ENCODE results near the gene ADGRE3. TPM values are rescaled to one million over a fixed set of nuclear protein-coding genes. Genes with fewer than 3 reads are reported as not detected.

The ADGRE3 gene
- total RNA-seq, 1 experiment from 2014 or later = not detected

DNA sequence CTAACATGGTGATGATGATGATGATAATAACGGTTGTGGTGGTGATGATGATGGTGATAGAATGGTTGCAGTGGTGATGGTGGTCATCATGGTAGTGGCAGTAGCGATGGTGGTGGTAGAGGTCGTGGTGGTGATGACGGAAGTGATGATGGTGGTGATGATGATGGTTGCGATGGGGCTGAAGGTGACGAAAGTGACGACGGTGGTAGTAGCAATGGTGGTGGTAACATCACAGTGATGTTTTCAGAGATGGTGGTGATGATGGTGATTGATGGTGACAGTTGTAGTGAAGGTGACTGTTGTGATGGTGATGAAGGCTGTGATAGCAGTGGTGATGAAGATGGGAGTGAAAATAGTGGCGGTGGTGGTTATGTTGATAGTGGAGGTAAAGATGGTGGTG lies 3.6 kb upstream of the ADGRE3 start:
- Mint-ChIP-seq H3K27me3 (ENCODE audit: low read depth) (peaks cover 16% of the 10 kb centered on the region), H3K9me3 (no peaks in the 10 kb centered on the region)
- CTCF ChIA-PET = no interaction called here

DNA sequence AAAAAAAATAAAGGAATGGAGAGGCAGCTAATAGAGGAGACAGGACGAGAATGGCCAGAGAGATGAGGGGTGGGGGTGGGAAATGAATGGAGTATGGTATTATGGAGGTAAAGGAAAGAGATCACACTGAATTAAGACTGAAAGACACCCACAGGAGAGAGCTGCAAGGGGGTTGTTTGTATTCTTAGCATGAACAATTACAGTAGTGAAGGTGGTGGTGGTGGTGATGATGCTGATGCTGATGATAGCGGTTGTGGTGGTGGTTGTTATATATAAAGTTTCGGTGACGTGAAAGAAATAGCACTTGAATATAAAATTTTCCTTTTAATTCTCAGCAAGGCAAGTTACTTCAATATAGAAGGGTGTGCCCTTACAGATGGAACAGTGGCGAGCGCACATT lies 2.8 kb upstream of the ADGRE3 start:
- H3K27me3 Mint-ChIP-seq (ENCODE audit: low read depth) = peaks cover 20% of the 10 kb centered on the region
- TF ChIP-seq RORB (CRISPR knock-in tag; IDR thresholded peaks at IDR 0.05) (no peak), TEAD4 (CRISPR knock-in tag; IDR thresholded peaks at IDR 0.05) (no peak), NFYB (CRISPR knock-in tag; conservative IDR thresholded peaks at IDR 0.05; ENCODE audit: low read depth) (no peak)
- TF ChIP-seq, protein P1, sequence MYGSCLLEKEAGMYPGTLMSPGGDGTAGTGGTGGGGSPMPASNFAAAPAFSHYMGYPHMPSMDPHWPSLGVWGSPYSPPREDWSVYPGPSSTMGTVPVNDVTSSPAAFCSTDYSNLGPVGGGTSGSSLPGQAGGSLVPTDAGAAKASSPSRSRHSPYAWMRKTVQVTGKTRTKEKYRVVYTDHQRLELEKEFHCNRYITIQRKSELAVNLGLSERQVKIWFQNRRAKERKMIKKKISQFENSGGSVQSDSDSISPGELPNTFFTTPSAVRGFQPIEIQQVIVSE (CRISPR knock-in tag; IDR thresholded peaks at IDR 0.05; ENCODE audit: borderline replicate concordance) = no peak
- TF ChIP-seq, protein P2, sequence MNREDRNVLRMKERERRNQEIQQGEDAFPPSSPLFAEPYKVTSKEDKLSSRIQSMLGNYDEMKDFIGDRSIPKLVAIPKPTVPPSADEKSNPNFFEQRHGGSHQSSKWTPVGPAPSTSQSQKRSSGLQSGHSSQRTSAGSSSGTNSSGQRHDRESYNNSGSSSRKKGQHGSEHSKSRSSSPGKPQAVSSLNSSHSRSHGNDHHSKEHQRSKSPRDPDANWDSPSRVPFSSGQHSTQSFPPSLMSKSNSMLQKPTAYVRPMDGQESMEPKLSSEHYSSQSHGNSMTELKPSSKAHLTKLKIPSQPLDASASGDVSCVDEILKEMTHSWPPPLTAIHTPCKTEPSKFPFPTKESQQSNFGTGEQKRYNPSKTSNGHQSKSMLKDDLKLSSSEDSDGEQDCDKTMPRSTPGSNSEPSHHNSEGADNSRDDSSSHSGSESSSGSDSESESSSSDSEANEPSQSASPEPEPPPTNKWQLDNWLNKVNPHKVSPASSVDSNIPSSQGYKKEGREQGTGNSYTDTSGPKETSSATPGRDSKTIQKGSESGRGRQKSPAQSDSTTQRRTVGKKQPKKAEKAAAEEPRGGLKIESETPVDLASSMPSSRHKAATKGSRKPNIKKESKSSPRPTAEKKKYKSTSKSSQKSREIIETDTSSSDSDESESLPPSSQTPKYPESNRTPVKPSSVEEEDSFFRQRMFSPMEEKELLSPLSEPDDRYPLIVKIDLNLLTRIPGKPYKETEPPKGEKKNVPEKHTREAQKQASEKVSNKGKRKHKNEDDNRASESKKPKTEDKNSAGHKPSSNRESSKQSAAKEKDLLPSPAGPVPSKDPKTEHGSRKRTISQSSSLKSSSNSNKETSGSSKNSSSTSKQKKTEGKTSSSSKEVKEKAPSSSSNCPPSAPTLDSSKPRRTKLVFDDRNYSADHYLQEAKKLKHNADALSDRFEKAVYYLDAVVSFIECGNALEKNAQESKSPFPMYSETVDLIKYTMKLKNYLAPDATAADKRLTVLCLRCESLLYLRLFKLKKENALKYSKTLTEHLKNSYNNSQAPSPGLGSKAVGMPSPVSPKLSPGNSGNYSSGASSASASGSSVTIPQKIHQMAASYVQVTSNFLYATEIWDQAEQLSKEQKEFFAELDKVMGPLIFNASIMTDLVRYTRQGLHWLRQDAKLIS (CRISPR knock-in tag; IDR thresholded peaks at IDR 0.05; ENCODE audit: borderline replicate concordance) = no peak
- TF ChIP-seq, protein P3, sequence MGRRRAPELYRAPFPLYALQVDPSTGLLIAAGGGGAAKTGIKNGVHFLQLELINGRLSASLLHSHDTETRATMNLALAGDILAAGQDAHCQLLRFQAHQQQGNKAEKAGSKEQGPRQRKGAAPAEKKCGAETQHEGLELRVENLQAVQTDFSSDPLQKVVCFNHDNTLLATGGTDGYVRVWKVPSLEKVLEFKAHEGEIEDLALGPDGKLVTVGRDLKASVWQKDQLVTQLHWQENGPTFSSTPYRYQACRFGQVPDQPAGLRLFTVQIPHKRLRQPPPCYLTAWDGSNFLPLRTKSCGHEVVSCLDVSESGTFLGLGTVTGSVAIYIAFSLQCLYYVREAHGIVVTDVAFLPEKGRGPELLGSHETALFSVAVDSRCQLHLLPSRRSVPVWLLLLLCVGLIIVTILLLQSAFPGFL (CRISPR knock-in tag; IDR thresholded peaks at IDR 0.05; ENCODE audit: borderline replicate concordance) = no peak
- CTCF ChIA-PET = no interaction called here

More for the DNA sequence above, 3.6 kb upstream of the ADGRE3 start:
- POLR2A ChIA-PET = no interaction called here
- no peak for DNase-seq (ENCODE audit: low spot score)
- H3K4me3 Mint-ChIP-seq = no peak overlapping the region
- TF ChIP-seq RORB (CRISPR knock-in tag; IDR thresholded peaks at IDR 0.05) = no peak
- no peaks in the 10 kb centered on the region for H3K4me1 Mint-ChIP-seq
- no peak overlapping the region for H3K27ac Mint-ChIP-seq
- no peaks in the 10 kb centered on the region for H3K36me3 Mint-ChIP-seq
- no peak for ATAC-seq

DNA sequence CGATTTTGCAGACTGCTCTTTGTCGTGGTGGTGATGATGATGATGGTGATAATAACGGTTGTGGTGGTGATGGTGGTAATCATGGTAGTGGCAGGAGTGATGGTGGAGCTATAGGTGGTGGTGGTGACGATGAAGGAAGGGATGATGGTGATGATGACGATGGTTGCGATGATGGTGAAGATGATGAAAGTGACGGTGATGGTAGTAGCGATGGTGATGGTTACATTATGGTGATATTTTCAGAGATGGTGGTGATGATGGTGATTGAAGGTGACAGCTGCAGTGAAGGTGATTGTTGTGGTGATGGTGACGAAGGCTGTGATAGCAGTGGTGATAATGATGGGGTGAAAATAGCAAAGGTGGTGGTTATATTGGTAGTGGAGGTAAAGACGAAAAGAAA lies 2.1 kb upstream of the ADGRE3 start:
- H3K27me3 Mint-ChIP-seq (ENCODE audit: low read depth) = peaks cover 14% of the 10 kb centered on the region
- ChIA-PET POLR2A (no interaction called here), CTCF (interaction anchor here (1.1 to 1.3 kb wide), 2 partner anchors 102 to 125 kb away, joined by 3 to 5 read pairs; no protein-coding TSS in a partner anchor)
- no peaks in the 10 kb centered on the region for H3K9me3 Mint-ChIP-seq
- no peaks in the 10 kb centered on the region for H3K4me1 Mint-ChIP-seq
- no peak for DNase-seq (ENCODE audit: low spot score)
- no peak for ATAC-seq
- no peaks in the 10 kb centered on the region for H3K36me3 Mint-ChIP-seq
- H3K27ac Mint-ChIP-seq = no peak overlapping the region
- no peak overlapping the region for H3K4me3 Mint-ChIP-seq
- no peak for TF ChIP-seq IRF2 (CRISPR knock-in tag; IDR thresholded peaks at IDR 0.05; ENCODE audit: borderline replicate concordance, low read depth)
- no peak for TF ChIP-seq PRRX2 (CRISPR knock-in tag; IDR thresholded peaks at IDR 0.05)
- no peak for TF ChIP-seq FOXJ3 (CRISPR knock-in tag; IDR thresholded peaks at IDR 0.05; ENCODE audit: borderline replicate concordance)
- TF ChIP-seq, protein P4, sequence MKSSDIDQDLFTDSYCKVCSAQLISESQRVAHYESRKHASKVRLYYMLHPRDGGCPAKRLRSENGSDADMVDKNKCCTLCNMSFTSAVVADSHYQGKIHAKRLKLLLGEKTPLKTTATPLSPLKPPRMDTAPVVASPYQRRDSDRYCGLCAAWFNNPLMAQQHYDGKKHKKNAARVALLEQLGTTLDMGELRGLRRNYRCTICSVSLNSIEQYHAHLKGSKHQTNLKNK (CRISPR knock-in tag; IDR thresholded peaks at IDR 0.05) = no peak
- no peak for TF ChIP-seq ZNF416 (CRISPR knock-in tag; IDR thresholded peaks at IDR 0.05)
- TF ChIP-seq ZNF138 (CRISPR knock-in tag; conservative IDR thresholded peaks at IDR 0.05) = no peak
- TF ChIP-seq, protein P5, sequence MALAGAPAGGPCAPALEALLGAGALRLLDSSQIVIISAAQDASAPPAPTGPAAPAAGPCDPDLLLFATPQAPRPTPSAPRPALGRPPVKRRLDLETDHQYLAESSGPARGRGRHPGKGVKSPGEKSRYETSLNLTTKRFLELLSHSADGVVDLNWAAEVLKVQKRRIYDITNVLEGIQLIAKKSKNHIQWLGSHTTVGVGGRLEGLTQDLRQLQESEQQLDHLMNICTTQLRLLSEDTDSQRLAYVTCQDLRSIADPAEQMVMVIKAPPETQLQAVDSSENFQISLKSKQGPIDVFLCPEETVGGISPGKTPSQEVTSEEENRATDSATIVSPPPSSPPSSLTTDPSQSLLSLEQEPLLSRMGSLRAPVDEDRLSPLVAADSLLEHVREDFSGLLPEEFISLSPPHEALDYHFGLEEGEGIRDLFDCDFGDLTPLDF (CRISPR knock-in tag; IDR thresholded peaks at IDR 0.05) = no peak
- TF ChIP-seq, protein P6, sequence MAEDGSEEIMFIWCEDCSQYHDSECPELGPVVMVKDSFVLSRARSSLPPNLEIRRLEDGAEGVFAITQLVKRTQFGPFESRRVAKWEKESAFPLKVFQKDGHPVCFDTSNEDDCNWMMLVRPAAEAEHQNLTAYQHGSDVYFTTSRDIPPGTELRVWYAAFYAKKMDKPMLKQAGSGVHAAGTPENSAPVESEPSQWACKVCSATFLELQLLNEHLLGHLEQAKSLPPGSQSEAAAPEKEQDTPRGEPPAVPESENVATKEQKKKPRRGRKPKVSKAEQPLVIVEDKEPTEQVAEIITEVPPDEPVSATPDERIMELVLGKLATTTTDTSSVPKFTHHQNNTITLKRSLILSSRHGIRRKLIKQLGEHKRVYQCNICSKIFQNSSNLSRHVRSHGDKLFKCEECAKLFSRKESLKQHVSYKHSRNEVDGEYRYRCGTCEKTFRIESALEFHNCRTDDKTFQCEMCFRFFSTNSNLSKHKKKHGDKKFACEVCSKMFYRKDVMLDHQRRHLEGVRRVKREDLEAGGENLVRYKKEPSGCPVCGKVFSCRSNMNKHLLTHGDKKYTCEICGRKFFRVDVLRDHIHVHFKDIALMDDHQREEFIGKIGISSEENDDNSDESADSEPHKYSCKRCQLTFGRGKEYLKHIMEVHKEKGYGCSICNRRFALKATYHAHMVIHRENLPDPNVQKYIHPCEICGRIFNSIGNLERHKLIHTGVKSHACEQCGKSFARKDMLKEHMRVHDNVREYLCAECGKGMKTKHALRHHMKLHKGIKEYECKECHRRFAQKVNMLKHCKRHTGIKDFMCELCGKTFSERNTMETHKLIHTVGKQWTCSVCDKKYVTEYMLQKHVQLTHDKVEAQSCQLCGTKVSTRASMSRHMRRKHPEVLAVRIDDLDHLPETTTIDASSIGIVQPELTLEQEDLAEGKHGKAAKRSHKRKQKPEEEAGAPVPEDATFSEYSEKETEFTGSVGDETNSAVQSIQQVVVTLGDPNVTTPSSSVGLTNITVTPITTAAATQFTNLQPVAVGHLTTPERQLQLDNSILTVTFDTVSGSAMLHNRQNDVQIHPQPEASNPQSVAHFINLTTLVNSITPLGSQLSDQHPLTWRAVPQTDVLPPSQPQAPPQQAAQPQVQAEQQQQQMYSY (CRISPR knock-in tag; IDR thresholded peaks at IDR 0.05) = no peak
- no peak for TF ChIP-seq ATF1 (CRISPR knock-in tag; IDR thresholded peaks at IDR 0.05)
- no peak for TF ChIP-seq NR1H2 (CRISPR knock-in tag; IDR thresholded peaks at IDR 0.05)
- no peak for TF ChIP-seq FOXK1 (CRISPR knock-in tag; IDR thresholded peaks at IDR 0.05)
- TF ChIP-seq, protein P3 (CRISPR knock-in tag; IDR thresholded peaks at IDR 0.05; ENCODE audit: borderline replicate concordance) = no peak
- TF ChIP-seq ZNF317 (CRISPR knock-in tag; IDR thresholded peaks at IDR 0.05; ENCODE audit: borderline replicate concordance, low read depth) = no peak
- TF ChIP-seq NFE2L1 (CRISPR knock-in tag; IDR thresholded peaks at IDR 0.05) = no peak
- no peak for TF ChIP-seq SMAD4 (CRISPR knock-in tag; IDR thresholded peaks at IDR 0.05)
- no peak for TF ChIP-seq ETV6 (CRISPR knock-in tag; IDR thresholded peaks at IDR 0.05)

More for the DNA sequence above, 2.8 kb upstream of the ADGRE3 start:
- H3K4me3 Mint-ChIP-seq = no peak overlapping the region
- POLR2A ChIA-PET = no interaction called here
- DNase-seq (ENCODE audit: low spot score) (no peak), ATAC-seq (no peak)
- no peak overlapping the region for H3K27ac Mint-ChIP-seq
- no peaks in the 10 kb centered on the region for H3K9me3 Mint-ChIP-seq
- H3K36me3 Mint-ChIP-seq = no peaks in the 10 kb centered on the region
- no peaks in the 10 kb centered on the region for H3K4me1 Mint-ChIP-seq
